Panc1 (cell line): ENCODE measurements around the gene B4GALNT4.

Experiments
- POLR2AphosphoS5 ChIP-seq: IDR thresholded peaks from 2 replicates; pipeline ENCODE4 v1.6.1; 2012; ENCODE audit warnings: mild to moderate bottlenecking, low read depth, low read length, moderate library complexity
- SIN3A ChIP-seq: IDR thresholded peaks from 2 replicates; pipeline ENCODE4 v1.6.1; 2012; ENCODE audit warnings: low read depth, mild to moderate bottlenecking, low read length, moderate library complexity, borderline replicate concordance; ENCODE audit not compliant: insufficient read depth
- TCF7L2 ChIP-seq: IDR thresholded peaks from 2 replicates; pipeline ENCODE4 v1.6.1; 2011; ENCODE audit warnings: mild to moderate bottlenecking, low read depth, low read length, inconsistent platforms
- TF ChIP-seq, protein P1 (sequence below): fragments of 450-650 bp; IDR thresholded peaks from 2 replicates; pipeline ENCODE4 v1.5.1; 2017; ENCODE audit warnings: mild to moderate bottlenecking
- TF ChIP-seq, protein P2 (sequence below), 2 experiments: IDR thresholded peaks; 2 replicates each; pipeline ENCODE4 v1.6.1; 2011 to 2012; ENCODE audit warnings: low read depth in 2 of 2, control low read depth in 1 of 2, low read length in 1 of 2, mild to moderate bottlenecking in 1 of 2, moderate library complexity in 1 of 2; ENCODE audit not compliant: insufficient read depth in 1 of 2

DNA sequence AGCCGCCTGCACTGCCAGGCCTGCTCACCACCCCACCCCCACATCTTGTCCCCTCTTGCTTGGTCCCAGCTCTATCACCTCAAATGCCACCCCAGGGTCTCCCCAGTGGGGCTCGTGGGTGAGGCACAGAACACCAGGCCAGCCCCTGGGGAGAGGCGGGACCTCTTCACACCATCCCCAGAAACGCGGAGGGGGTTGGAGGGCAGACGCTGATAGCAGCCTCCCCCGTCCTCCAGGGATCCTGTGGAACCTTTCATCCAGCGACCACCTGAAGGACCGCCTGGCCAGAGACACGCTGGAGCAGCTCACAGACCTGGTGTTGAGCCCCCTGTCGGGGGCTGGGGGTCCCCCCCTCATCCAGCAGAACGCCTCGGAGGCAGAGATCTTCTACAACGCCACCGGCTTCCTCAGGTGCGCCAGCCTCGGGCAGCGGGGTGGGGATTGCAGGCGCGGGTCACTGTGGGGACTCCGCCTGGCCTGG, 30.5 kb downstream of the B4GALNT4 start:
- TF ChIP-seq, protein P1, sequence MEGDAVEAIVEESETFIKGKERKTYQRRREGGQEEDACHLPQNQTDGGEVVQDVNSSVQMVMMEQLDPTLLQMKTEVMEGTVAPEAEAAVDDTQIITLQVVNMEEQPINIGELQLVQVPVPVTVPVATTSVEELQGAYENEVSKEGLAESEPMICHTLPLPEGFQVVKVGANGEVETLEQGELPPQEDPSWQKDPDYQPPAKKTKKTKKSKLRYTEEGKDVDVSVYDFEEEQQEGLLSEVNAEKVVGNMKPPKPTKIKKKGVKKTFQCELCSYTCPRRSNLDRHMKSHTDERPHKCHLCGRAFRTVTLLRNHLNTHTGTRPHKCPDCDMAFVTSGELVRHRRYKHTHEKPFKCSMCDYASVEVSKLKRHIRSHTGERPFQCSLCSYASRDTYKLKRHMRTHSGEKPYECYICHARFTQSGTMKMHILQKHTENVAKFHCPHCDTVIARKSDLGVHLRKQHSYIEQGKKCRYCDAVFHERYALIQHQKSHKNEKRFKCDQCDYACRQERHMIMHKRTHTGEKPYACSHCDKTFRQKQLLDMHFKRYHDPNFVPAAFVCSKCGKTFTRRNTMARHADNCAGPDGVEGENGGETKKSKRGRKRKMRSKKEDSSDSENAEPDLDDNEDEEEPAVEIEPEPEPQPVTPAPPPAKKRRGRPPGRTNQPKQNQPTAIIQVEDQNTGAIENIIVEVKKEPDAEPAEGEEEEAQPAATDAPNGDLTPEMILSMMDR, result no peak
- TF ChIP-seq POLR2AphosphoS5 (no peak), SIN3A (no peak), TCF7L2 (no peak)
- TF ChIP-seq, protein P2, sequence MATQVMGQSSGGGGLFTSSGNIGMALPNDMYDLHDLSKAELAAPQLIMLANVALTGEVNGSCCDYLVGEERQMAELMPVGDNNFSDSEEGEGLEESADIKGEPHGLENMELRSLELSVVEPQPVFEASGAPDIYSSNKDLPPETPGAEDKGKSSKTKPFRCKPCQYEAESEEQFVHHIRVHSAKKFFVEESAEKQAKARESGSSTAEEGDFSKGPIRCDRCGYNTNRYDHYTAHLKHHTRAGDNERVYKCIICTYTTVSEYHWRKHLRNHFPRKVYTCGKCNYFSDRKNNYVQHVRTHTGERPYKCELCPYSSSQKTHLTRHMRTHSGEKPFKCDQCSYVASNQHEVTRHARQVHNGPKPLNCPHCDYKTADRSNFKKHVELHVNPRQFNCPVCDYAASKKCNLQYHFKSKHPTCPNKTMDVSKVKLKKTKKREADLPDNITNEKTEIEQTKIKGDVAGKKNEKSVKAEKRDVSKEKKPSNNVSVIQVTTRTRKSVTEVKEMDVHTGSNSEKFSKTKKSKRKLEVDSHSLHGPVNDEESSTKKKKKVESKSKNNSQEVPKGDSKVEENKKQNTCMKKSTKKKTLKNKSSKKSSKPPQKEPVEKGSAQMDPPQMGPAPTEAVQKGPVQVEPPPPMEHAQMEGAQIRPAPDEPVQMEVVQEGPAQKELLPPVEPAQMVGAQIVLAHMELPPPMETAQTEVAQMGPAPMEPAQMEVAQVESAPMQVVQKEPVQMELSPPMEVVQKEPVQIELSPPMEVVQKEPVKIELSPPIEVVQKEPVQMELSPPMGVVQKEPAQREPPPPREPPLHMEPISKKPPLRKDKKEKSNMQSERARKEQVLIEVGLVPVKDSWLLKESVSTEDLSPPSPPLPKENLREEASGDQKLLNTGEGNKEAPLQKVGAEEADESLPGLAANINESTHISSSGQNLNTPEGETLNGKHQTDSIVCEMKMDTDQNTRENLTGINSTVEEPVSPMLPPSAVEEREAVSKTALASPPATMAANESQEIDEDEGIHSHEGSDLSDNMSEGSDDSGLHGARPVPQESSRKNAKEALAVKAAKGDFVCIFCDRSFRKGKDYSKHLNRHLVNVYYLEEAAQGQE (IDR thresholded peaks at IDR 0.05; ENCODE audit: insufficient read depth in 1 of 2, low read depth in 2 of 2, low read length in 1 of 2), result no peak
